ENCODE measurements around the gene ABHD14A.

- TF ChIP-seq POLR2A (IDR thresholded peaks at IDR 0.05) (no peak), CTCF (IDR thresholded peaks at IDR 0.05) (no peak)
Measured at GRCh38 chr3:51966922-51967383, 7.9 kb upstream of the ABHD14A start.
